SK-N-SH treated with all-trans-retinoic acid at 6 μM for 48 hours (cell line): ENCODE data around the gene IRS1.

Experiments used
- ATAC-seq: fragments of 200-7000 bp; cut with Tn5 transposase; 3 replicates; pipeline ENCODE4 v1.9.1; 2020; ENCODE audit warnings: mild to moderate bottlenecking, moderate library complexity
- ARNTL ChIP-seq: fragments of 450-650 bp; formaldehyde crosslinking; IDR thresholded peaks from 2 replicates; pipeline ENCODE4 v1.5.0; 2020; ENCODE audit warnings: low read depth, mild to moderate bottlenecking, moderate library complexity, borderline replicate concordance
- BACH2 ChIP-seq: fragments of 250-450 bp; sonication (Bioruptor Pico); IDR thresholded peaks from 2 replicates; pipeline ENCODE4 v1.9.0; 2021; ENCODE audit warnings: mild to moderate bottlenecking, borderline replicate concordance
- CREB5 ChIP-seq: fragments of 250-450 bp; sonication (Bioruptor Pico); IDR thresholded peaks from 2 replicates; pipeline ENCODE4 v1.5.1; 2020; ENCODE audit warnings: low read depth, mild to moderate bottlenecking, moderate library complexity
- CSDC2 ChIP-seq: fragments of 250-450 bp; sonication (Bioruptor Pico); IDR thresholded peaks from 2 replicates; pipeline ENCODE4 v1.5.0; 2020; ENCODE audit warnings: mild to moderate bottlenecking, moderate library complexity
- CSRNP3 ChIP-seq: fragments of 250-450 bp; sonication (Bioruptor Pico); IDR thresholded peaks from 2 replicates; pipeline ENCODE4 v1.5.1; 2021; ENCODE audit warnings: mild to moderate bottlenecking, moderate library complexity
- ESRRG ChIP-seq: fragments of 250-450 bp; sonication (Bioruptor Pico); IDR thresholded peaks from 2 replicates; pipeline ENCODE4 v1.6.1; 2021; ENCODE audit warnings: mild to moderate bottlenecking
- GLIS3 ChIP-seq: fragments of 250-450 bp; sonication (Bioruptor Pico); IDR thresholded peaks from 2 replicates; pipeline ENCODE4 v1.5.0; 2020; ENCODE audit warnings: mild to moderate bottlenecking, moderate library complexity
- OSR1 ChIP-seq: fragments of 250-450 bp; sonication (Bioruptor Pico); IDR thresholded peaks from 2 replicates; pipeline ENCODE4 v1.8.0; 2022; ENCODE audit warnings: moderate library complexity, mild to moderate bottlenecking, inconsistent platforms
- PATZ1 ChIP-seq: fragments of 250-450 bp; sonication (Bioruptor Pico); IDR thresholded peaks from 2 replicates; pipeline ENCODE4 v1.8.0; 2020; ENCODE audit warnings: mild to moderate bottlenecking, moderate library complexity, borderline replicate concordance
- PPARA ChIP-seq: fragments of 250-450 bp; sonication (Bioruptor Pico); IDR thresholded peaks from 2 replicates; pipeline ENCODE4 v1.5.0; 2020; ENCODE audit warnings: mild to moderate bottlenecking, borderline replicate concordance
- RARB ChIP-seq: fragments of 250-450 bp; sonication (Bioruptor Pico); IDR thresholded peaks from 2 replicates; pipeline ENCODE4 v1.8.0; 2021; ENCODE audit warnings: mild to moderate bottlenecking, moderate library complexity
- SNAI2 ChIP-seq: fragments of 250-450 bp; sonication (Bioruptor Pico); IDR thresholded peaks from 2 replicates; pipeline ENCODE4 v1.5.0; 2020; ENCODE audit warnings: mild to moderate bottlenecking, moderate library complexity
- TOX ChIP-seq: fragments of 250-450 bp; sonication (Bioruptor Pico); IDR thresholded peaks from 2 replicates; pipeline ENCODE4 v1.8.0; 2021; ENCODE audit warnings: mild to moderate bottlenecking, moderate library complexity, borderline replicate concordance
- TSHZ2 ChIP-seq: fragments of 250-450 bp; sonication (Bioruptor Pico); IDR thresholded peaks from 2 replicates; pipeline ENCODE4 v1.5.0; 2020; ENCODE audit warnings: mild to moderate bottlenecking, moderate library complexity
- ZC3H10 ChIP-seq: fragments of 250-450 bp; sonication (Bioruptor Pico); IDR thresholded peaks from 2 replicates; pipeline ENCODE4 v1.5.1; 2021; ENCODE audit warnings: mild to moderate bottlenecking, moderate library complexity
- ZFP3 ChIP-seq: fragments of 250-450 bp; sonication (Bioruptor Pico); IDR thresholded peaks from 2 replicates; pipeline ENCODE4 v1.5.0; 2020; ENCODE audit warnings: mild to moderate bottlenecking, moderate library complexity
- ZFP30 ChIP-seq: fragments of 450-650 bp; formaldehyde crosslinking; IDR thresholded peaks from 2 replicates; pipeline ENCODE4 v1.5.0; 2022; ENCODE audit warnings: mild to moderate bottlenecking, moderate library complexity
- ZNF565 ChIP-seq: fragments of 450-650 bp; formaldehyde crosslinking; conservative IDR thresholded peaks from 2 replicates; pipeline ENCODE4 v1.5.0; 2020; ENCODE audit warnings: low read depth, mild to moderate bottlenecking, moderate library complexity
- ZNF70 ChIP-seq: fragments of 450-650 bp; formaldehyde crosslinking; IDR thresholded peaks from 2 replicates; pipeline ENCODE4 v1.5.0; 2020; ENCODE audit warnings: mild to moderate bottlenecking, moderate library complexity
- ZNF8 ChIP-seq: fragments of 450-650 bp; formaldehyde crosslinking; IDR thresholded peaks from 2 replicates; pipeline ENCODE4 v1.5.0; 2020; ENCODE audit warnings: mild to moderate bottlenecking, moderate library complexity

IRS1 gene

GRCh38 chr2:226839951-226840350 lies 40.3 kb upstream of the IRS1 start:
- TF ChIP-seq CSRNP3 (no peak), SNAI2 (no peak), PATZ1 (CRISPR knock-in tag) (no peak), GLIS3 (no peak), ZNF70 (CRISPR knock-in tag) (no peak), ESRRG (CRISPR knock-in tag) (no peak), ZNF8 (CRISPR knock-in tag) (no peak), ZFP30 (CRISPR knock-in tag) (no peak), ZNF565 (CRISPR knock-in tag) (no peak), OSR1 (CRISPR knock-in tag) (no peak), ZC3H10 (no peak), CSDC2 (CRISPR knock-in tag) (no peak), PPARA (CRISPR knock-in tag) (no peak), BACH2 (CRISPR knock-in tag) (no peak), ZFP3 (CRISPR knock-in tag) (no peak), TSHZ2 (no peak), ARNTL (CRISPR knock-in tag) (no peak)
- no peak for ATAC-seq

GRCh38 chr2:226839161-226839560 lies 39.5 kb upstream of the IRS1 start:
- TF ChIP-seq ZNF8 (CRISPR knock-in tag) (no peak), BACH2 (CRISPR knock-in tag) (no peak), RARB (no peak), CREB5 (CRISPR knock-in tag) (no peak), ZNF565 (CRISPR knock-in tag) (no peak), PPARA (CRISPR knock-in tag) (no peak), ZFP3 (CRISPR knock-in tag) (no peak), TOX (no peak)
- ATAC-seq, result no peak

GRCh38 chr2:226838722-226839121 lies 39.1 kb upstream of the IRS1 start:
- ATAC-seq, result no peak
- no peak for TF ChIP-seq ESRRG (CRISPR knock-in tag)
- no peak for TF ChIP-seq SNAI2
- TF ChIP-seq CREB5 (CRISPR knock-in tag), result no peak
- TF ChIP-seq, all 23 proteins: peak for 0
